GM23338 (cell line): ENCODE data around the gene TBX1. TPM values are rescaled to one million over a fixed set of nuclear protein-coding genes. Genes with fewer than 3 reads are reported as not detected.

Source experiments
- ATAC-seq: fragments of 200-7000 bp; cut with Tn5 transposase; 3 replicates; pipeline ENCODE4 v1.9.1; 2020
- DNase-seq: peaks from one replicate; pipeline ENCODE4 v3.0.0-alpha.2; 2015; ENCODE audit warnings: low spot score
- H2AFZ ChIP-seq: fragments of 200-600 bp; sonication (generic); 2 replicates; pipeline ENCODE4 v1.8.0; 2016; ENCODE audit warnings: antibody characterized with exemption, mild to moderate bottlenecking, moderate library complexity
- H3F3A ChIP-seq: fragments of 200-600 bp; sonication (generic); replicated peaks from 2 replicates; pipeline ENCODE4 v1.8.0; 2017; ENCODE audit warnings: antibody characterized with exemption, mixed run types, low read depth
- H3K27ac ChIP-seq: fragments of 200-600 bp; sonication (generic); 2 replicates; pipeline ENCODE4 v1.6.1; 2016; ENCODE audit warnings: low read depth
- H3K27me3 ChIP-seq: fragments of 200-600 bp; sonication (generic); 2 replicates; pipeline ENCODE4 v1.8.0; 2016; ENCODE audit warnings: mild to moderate bottlenecking, mixed run types, moderate library complexity; ENCODE audit not compliant: insufficient read depth
- H3K36me3 ChIP-seq: fragments of 200-600 bp; sonication (generic); 2 replicates; pipeline ENCODE4 v1.8.0; 2016; ENCODE audit warnings: mild to moderate bottlenecking; ENCODE audit not compliant: insufficient read depth
- H3K4me1 ChIP-seq: fragments of 200-600 bp; sonication (generic); 2 replicates; pipeline ENCODE4 v1.8.0; 2016; ENCODE audit warnings: mild to moderate bottlenecking, moderate library complexity; ENCODE audit not compliant: insufficient read depth
- H3K4me2 ChIP-seq: fragments of 200-600 bp; sonication (generic); 2 replicates; pipeline ENCODE4 v1.7.1; 2017; ENCODE audit warnings: mixed run types
- H3K4me3 ChIP-seq: fragments of 200-600 bp; sonication (generic); 2 replicates; pipeline ENCODE4 v1.6.1; 2016; ENCODE audit warnings: mixed run types
- H3K79me2 ChIP-seq: fragments of 200-600 bp; sonication (generic); replicated peaks from 2 replicates; pipeline ENCODE4 v1.8.0; 2017; ENCODE audit warnings: mild to moderate bottlenecking; ENCODE audit not compliant: insufficient read depth
- H3K9me2 ChIP-seq: fragments of 200-600 bp; sonication (generic); 2 replicates; pipeline ENCODE4 v1.8.0; 2017; ENCODE audit not compliant: insufficient read depth
- H4K20me1 ChIP-seq: fragments of 200-600 bp; sonication (generic); replicated peaks from 2 replicates; pipeline ENCODE4 v1.8.0; 2017; ENCODE audit warnings: mild to moderate bottlenecking; ENCODE audit not compliant: insufficient read depth
- H3K27ac Mint-ChIP-seq: 2 replicates; pipeline ENCODE4 v1.8.0; 2020; ENCODE audit warnings: inconsistent platforms, mild to moderate bottlenecking, moderate library complexity, mixed read lengths
- H3K27me3 Mint-ChIP-seq: 3 replicates; pipeline ENCODE4 v1.8.0; 2022; ENCODE audit warnings: low read depth, mild to moderate bottlenecking, moderate library complexity, mixed read lengths, inconsistent platforms; ENCODE audit not compliant: insufficient read depth, poor library complexity
- H3K36me3 Mint-ChIP-seq: 3 replicates; pipeline ENCODE4 v1.8.0; 2021; ENCODE audit warnings: low read depth, mild to moderate bottlenecking, inconsistent platforms, moderate library complexity, mixed read lengths
- H3K4me1 Mint-ChIP-seq: 3 replicates; pipeline ENCODE4 v1.8.0; 2020; ENCODE audit warnings: mild to moderate bottlenecking, inconsistent platforms, mixed read lengths
- H3K4me3 Mint-ChIP-seq: 3 replicates; pipeline ENCODE4 v1.8.0; 2021; ENCODE audit warnings: moderate library complexity, mild to moderate bottlenecking, inconsistent platforms, mixed read lengths
- H3K9me3 Mint-ChIP-seq: 3 replicates; pipeline ENCODE4 v1.8.0; 2020; ENCODE audit warnings: moderate library complexity, mild to moderate bottlenecking, inconsistent platforms, mixed read lengths
- EZH2 ChIP-seq: fragments of 200-600 bp; sonication (generic); IDR thresholded peaks from one replicate; pipeline ENCODE4 v1.8.0; 2017; ENCODE audit warnings: antibody characterized with exemption, mild to moderate bottlenecking, low read depth; ENCODE audit not compliant: unreplicated experiment
- EZH2phosphoT487 ChIP-seq: fragments of 200-600 bp; sonication (generic); IDR thresholded peaks from one replicate; pipeline ENCODE4 v1.8.1; 2018; ENCODE audit warnings: antibody characterized with exemption; ENCODE audit not compliant: unreplicated experiment
- JUNB ChIP-seq: IDR thresholded peaks from one replicate; pipeline ENCODE4 v1.6.1; 2016; ENCODE audit warnings: antibody characterized with exemption; ENCODE audit not compliant: unreplicated experiment
- STAT1 ChIP-seq: IDR thresholded peaks from one replicate; pipeline ENCODE4 v1.6.1; 2016; ENCODE audit warnings: antibody characterized with exemption; ENCODE audit not compliant: unreplicated experiment
- ZNF114 ChIP-seq: fragments of 250-450 bp; sonication (Bioruptor Pico); IDR thresholded peaks from 2 replicates; pipeline ENCODE4 v1.5.0; 2020; ENCODE audit warnings: mild to moderate bottlenecking, moderate library complexity
- ZNF331 ChIP-seq: fragments of 250-450 bp; sonication (Bioruptor Pico); IDR thresholded peaks from 2 replicates; pipeline ENCODE4 v1.5.0; 2020; ENCODE audit warnings: low read depth, mild to moderate bottlenecking, moderate library complexity
- ZNF462 ChIP-seq: fragments of 250-450 bp; sonication (Bioruptor Pico); IDR thresholded peaks from 2 replicates; pipeline ENCODE4 v1.5.0; 2020; ENCODE audit warnings: mild to moderate bottlenecking, moderate library complexity
- polyA plus RNA-seq: library from polyadenylated mRNA; unstranded; fragments of >200 nt; fragmentation: Nextera tagmentation; extraction: Ambion mirVana; gene quantifications from 2 replicates; pipeline ENCODE4 v1.2.1, GENCODE V29; 2016
- total RNA-seq: library from RNA; depleted of rRNA; stranded (reverse); fragments of >200 nt; shearing (Covaris generic); gene quantifications from 2 replicates; pipeline ENCODE4 v1.2.3, GENCODE V29; 2014
- TF ChIP-seq, protein P1 (sequence below): IDR thresholded peaks from one replicate; pipeline ENCODE4 v1.6.1; 2018; ENCODE audit warnings: antibody characterized with exemption; ENCODE audit not compliant: unreplicated experiment
- TF ChIP-seq, protein P2 (sequence below): IDR thresholded peaks from 2 replicates; pipeline ENCODE4 v1.6.1; 2016; ENCODE audit warnings: antibody characterized with exemption
- TF ChIP-seq, protein P3 (sequence below), 2 experiments: fragments of 200-600 bp in 1 of 2; sonication (generic) in 1 of 2; conservative IDR thresholded peaks; 2 replicates each; pipeline versions ENCODE4 v1.5.1 to v1.6.1; 2016 to 2017; ENCODE audit warnings: antibody characterized with exemption in 2 of 2, low read depth in 2 of 2, mild to moderate bottlenecking in 2 of 2, moderate library complexity in 1 of 2

The TBX1 gene
- total and polyA plus RNA-seq, 2 experiments from 2014 or later = 0.19 to 0.66 TPM

DNA sequence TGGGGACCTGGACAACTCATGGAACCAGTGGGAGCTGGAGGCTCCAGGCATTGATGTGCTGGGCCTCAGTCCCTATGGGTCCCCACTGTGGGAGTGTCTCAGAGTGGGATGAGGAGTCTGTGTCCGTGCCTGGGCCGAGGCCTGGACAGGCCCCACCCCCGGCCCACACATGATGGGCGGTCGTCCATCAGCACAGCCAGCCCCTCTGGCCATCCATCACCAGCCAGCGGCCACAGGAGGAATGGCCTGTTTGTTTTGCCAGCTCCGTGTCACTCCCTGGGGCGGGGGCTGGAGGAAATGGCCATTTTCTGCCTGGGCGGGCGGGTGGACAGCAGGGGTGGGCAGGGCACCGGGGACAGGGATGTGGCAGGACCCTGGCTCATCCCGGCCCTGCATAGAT is 13.0 kb upstream of the TBX1 start:
- Histone ChIP-seq H3K36me3 (no peaks in the 10 kb centered on the region), H3K27ac (no peak overlapping the region), H3K4me1 (no peaks in the 10 kb centered on the region), H3K4me2 (no peak overlapping the region), H3K27me3 (peaks cover 4% of the 10 kb centered on the region; the same call in 1 of the 2 replicates), H3K4me3 (no peak overlapping the region), H3K9me2 (no peaks in the 10 kb centered on the region), H4K20me1 (no peaks in the 10 kb centered on the region), H3F3A (no peaks in the 10 kb centered on the region), H3K79me2 (no peaks in the 10 kb centered on the region), H2AFZ (no peak overlapping the region)
- no peak for TF ChIP-seq STAT1
- no peak for ATAC-seq
- peaks cover 20% of the 10 kb centered on the region for H3K27me3 Mint-ChIP-seq
- DNase-seq = no peak
- H3K9me3 Mint-ChIP-seq = no peaks in the 10 kb centered on the region
- H3K36me3 Mint-ChIP-seq = no peaks in the 10 kb centered on the region
- no peak overlapping the region for H3K4me3 Mint-ChIP-seq
- H3K27ac Mint-ChIP-seq = no peak overlapping the region
- H3K4me1 Mint-ChIP-seq = peaks cover 11% of the 10 kb centered on the region

DNA sequence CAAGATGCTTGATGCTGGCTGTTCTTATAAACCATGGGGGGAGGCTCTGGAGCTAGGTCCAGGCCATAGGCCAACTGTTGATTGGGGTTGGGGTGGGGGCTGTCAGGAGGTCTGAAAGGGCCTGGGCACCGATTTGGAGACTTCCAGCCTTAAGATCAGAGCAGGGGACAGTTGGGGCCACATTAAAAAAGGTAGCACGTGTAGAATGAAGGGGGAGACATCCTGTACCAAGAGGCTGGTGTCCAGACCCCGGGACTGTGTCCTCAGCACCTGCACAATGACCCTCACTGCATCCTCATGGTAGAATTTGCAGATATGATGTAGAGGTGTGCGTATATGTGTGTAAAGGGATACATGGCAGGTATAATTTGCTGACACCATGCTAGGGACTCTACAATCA is 12.4 kb upstream of the TBX1 start:
- no peak overlapping the region for H3K27ac ChIP-seq
- no peak overlapping the region for H3K4me3 ChIP-seq
- Mint-ChIP-seq H3K27ac (no peak overlapping the region), H3K4me3 (no peak overlapping the region), H3K4me1 (peaks cover 11% of the 10 kb centered on the region), H3K9me3 (no peaks in the 10 kb centered on the region), H3K27me3 (peaks cover 25% of the 10 kb centered on the region), H3K36me3 (no peaks in the 10 kb centered on the region)
- H3K9me2 ChIP-seq = no peaks in the 10 kb centered on the region
- no peaks in the 10 kb centered on the region for H3K36me3 ChIP-seq
- H3F3A ChIP-seq = no peaks in the 10 kb centered on the region
- no peaks in the 10 kb centered on the region for H3K79me2 ChIP-seq
- DNase-seq (no peak), ATAC-seq (no peak)
- H4K20me1 ChIP-seq = no peaks in the 10 kb centered on the region
- H3K4me2 ChIP-seq = no peak overlapping the region
- peaks cover 10% of the 10 kb centered on the region; the same call in 1 of the 2 replicates for H3K27me3 ChIP-seq
- H3K4me1 ChIP-seq = no peaks in the 10 kb centered on the region
- no peak overlapping the region for H2AFZ ChIP-seq
- TF ChIP-seq EZH2phosphoT487 = no peak
- TF ChIP-seq ZNF114 (CRISPR knock-in tag) = no peak
- no peak for TF ChIP-seq ZNF462 (CRISPR knock-in tag)
- TF ChIP-seq, protein P1, sequence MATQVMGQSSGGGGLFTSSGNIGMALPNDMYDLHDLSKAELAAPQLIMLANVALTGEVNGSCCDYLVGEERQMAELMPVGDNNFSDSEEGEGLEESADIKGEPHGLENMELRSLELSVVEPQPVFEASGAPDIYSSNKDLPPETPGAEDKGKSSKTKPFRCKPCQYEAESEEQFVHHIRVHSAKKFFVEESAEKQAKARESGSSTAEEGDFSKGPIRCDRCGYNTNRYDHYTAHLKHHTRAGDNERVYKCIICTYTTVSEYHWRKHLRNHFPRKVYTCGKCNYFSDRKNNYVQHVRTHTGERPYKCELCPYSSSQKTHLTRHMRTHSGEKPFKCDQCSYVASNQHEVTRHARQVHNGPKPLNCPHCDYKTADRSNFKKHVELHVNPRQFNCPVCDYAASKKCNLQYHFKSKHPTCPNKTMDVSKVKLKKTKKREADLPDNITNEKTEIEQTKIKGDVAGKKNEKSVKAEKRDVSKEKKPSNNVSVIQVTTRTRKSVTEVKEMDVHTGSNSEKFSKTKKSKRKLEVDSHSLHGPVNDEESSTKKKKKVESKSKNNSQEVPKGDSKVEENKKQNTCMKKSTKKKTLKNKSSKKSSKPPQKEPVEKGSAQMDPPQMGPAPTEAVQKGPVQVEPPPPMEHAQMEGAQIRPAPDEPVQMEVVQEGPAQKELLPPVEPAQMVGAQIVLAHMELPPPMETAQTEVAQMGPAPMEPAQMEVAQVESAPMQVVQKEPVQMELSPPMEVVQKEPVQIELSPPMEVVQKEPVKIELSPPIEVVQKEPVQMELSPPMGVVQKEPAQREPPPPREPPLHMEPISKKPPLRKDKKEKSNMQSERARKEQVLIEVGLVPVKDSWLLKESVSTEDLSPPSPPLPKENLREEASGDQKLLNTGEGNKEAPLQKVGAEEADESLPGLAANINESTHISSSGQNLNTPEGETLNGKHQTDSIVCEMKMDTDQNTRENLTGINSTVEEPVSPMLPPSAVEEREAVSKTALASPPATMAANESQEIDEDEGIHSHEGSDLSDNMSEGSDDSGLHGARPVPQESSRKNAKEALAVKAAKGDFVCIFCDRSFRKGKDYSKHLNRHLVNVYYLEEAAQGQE = no peak
- TF ChIP-seq EZH2 = no peak
- TF ChIP-seq, protein P2, sequence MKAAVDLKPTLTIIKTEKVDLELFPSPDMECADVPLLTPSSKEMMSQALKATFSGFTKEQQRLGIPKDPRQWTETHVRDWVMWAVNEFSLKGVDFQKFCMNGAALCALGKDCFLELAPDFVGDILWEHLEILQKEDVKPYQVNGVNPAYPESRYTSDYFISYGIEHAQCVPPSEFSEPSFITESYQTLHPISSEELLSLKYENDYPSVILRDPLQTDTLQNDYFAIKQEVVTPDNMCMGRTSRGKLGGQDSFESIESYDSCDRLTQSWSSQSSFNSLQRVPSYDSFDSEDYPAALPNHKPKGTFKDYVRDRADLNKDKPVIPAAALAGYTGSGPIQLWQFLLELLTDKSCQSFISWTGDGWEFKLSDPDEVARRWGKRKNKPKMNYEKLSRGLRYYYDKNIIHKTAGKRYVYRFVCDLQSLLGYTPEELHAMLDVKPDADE = no peak
- TF ChIP-seq JUNB = no peak
- TF ChIP-seq ZNF331 (CRISPR knock-in tag) = no peak
- TF ChIP-seq, protein P3, sequence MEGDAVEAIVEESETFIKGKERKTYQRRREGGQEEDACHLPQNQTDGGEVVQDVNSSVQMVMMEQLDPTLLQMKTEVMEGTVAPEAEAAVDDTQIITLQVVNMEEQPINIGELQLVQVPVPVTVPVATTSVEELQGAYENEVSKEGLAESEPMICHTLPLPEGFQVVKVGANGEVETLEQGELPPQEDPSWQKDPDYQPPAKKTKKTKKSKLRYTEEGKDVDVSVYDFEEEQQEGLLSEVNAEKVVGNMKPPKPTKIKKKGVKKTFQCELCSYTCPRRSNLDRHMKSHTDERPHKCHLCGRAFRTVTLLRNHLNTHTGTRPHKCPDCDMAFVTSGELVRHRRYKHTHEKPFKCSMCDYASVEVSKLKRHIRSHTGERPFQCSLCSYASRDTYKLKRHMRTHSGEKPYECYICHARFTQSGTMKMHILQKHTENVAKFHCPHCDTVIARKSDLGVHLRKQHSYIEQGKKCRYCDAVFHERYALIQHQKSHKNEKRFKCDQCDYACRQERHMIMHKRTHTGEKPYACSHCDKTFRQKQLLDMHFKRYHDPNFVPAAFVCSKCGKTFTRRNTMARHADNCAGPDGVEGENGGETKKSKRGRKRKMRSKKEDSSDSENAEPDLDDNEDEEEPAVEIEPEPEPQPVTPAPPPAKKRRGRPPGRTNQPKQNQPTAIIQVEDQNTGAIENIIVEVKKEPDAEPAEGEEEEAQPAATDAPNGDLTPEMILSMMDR (conservative IDR thresholded peaks at IDR 0.05; ENCODE audit: low read depth in 2 of 2) = no peak
- TF ChIP-seq STAT1 = no peak
